Activated naive CD4-positive, alpha-beta T cell (primary cell): Measurements from ENCODE around the gene PTPN21.

Experiments
- DNase-seq, 4 experiments: peaks; one replicate each; lab custom pipeline; 2025; lab: John Stamatoyannopoulos, UW

PTPN21 gene

DNA sequence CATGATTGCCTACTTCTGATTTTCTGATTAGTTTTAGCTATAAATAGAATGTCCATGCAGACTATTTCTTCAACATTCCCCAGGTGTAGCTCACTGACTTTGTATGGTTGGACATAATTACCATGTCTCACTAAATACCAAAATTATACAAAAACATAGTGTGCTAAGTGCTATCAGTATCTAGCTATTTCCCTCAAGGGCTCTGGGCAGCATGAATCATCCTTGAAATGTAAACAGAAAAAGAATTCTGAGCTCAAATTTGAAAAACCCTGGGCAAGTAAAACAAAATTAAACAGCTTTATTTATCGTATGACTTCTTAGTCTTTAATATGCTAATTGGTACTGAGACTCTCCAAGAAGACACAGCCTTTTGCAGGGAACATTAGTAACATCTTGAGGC is 86.4 kb downstream of the PTPN21 start:
- DNase-seq, result no peak

DNA sequence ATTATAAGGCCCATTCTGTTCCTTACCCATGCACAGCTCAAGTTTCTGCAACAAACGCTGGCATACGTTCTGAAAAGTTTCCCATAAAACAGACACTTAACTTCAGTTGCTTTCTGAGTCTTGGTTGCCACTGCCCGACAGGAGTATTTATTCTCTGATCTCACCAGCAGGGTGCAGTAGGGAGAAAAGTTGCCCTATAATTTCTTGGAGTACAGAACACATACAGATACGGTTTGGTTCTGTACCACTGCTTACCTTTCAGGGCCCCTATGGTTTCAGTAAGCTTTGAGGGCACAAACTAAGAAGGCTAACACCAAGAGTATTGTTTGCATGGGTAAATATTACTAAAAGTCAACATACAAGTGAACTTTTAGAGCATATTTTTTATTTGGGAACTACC is 91.5 kb downstream of the PTPN21 start:
- DNase-seq, result no peak

DNA sequence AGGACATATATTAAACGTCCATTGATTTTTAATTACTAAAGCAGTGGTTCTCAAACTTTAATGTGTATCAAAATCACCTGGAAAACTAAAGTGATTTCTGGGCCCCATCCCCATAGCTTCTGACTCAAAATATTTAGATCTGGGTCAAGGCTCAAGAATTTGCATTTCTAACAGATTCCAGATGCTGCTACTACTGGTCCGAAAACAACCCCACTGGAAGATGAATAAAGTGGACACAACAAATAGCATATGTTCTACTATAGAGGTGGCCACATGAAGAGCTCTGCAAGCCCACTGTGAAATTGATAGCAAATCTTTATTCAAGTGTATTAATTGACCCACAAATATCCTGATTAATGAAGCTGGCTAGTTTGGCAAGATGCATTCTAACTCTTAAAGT is 99.9 kb downstream of the PTPN21 start:
- DNase-seq, result no peak

DNA sequence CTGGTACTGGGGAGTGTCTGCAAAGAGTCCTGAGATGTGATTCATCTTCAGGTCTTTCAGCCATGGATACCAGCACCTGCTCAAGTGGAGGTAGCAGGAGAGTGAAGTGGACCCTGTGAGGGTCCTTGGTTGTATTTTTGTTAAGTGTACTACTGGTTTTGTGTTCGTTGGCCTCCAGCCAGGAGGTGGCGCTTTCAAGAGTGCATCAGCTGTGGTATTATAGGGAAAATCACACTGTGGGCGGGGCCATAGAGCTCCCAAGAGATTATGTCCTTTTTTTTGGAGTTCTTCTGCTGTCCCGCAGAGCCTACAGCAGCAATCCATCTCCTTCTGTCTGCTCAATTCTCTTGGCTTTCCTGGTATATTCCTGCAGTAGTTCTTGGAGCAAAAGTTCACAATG is 102.6 kb downstream of the PTPN21 start:
- no peak for DNase-seq

DNA sequence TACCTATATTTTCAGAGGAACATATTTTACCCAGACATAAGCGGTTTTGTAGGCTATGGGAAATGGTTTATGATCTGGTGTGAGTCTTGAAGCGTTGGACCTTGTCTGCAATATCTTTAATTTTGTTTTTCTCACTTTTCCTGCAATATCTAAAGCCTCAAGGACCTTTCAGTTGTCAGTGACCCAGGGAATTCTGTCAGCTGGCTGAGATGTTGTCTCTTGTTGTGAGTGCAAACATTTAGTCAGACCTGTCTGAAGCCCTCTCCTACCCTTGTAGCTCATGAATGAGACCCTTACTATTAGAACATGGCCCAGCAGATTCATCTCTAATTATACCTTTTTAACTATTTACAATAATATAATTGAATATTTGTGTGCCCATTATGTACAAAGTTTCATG is 115.7 kb downstream of the PTPN21 start:
- DNase-seq, result no peak

DNA sequence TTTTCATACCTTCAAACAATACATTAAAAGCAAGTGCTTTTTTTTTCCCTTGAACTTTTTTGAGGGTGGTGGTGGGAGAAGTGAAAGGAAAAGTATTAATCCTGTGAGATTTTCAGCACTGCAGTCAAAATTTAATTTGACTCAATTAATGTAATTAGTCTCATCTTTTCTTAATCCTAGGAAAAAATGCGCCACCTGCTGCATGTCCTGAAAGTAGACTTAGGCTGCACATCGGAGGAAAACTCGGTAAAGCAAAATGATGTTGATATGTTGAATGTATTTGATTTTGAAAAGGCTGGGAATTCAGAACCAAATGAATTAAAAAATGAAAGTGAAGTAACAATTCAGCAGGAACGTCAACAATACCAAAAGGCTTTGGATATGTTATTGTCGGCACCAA is 117.1 kb downstream of the PTPN21 start:
- no peak for DNase-seq

DNA sequence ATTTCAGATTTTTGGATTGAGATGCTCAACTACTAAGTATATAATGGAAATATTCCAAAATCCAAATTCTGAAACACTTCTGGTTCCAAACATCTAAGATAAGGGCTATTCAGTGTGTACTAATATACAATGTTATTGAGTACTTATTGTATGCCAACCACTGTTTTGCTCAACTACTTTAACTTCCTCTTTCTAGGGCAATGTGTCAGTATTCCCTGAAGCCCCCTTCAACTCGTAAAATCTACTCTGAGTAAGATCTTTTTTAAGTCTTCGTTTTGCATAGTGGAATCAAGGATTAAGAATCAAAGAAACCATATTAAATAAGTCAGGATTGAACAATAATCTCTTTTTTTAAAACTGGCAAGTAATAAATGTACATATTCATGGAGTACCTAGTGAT is 123.8 kb downstream of the PTPN21 start:
- DNase-seq, result no peak

DNA sequence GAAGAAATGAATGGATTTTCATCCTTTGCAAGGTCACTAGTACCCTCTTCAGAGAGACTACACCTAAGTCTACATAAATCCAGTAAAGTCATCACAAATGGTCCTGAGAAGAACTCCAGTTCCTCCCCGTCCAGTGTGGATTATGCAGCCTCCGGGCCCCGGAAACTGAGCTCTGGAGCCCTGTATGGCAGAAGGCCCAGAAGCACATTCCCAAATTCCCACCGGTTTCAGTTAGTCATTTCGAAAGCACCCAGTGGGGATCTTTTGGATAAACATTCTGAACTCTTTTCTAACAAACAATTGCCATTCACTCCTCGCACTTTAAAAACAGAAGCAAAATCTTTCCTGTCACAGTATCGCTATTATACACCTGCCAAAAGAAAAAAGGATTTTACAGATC is 128.5 kb downstream of the PTPN21 start:
- no peak for DNase-seq

DNA sequence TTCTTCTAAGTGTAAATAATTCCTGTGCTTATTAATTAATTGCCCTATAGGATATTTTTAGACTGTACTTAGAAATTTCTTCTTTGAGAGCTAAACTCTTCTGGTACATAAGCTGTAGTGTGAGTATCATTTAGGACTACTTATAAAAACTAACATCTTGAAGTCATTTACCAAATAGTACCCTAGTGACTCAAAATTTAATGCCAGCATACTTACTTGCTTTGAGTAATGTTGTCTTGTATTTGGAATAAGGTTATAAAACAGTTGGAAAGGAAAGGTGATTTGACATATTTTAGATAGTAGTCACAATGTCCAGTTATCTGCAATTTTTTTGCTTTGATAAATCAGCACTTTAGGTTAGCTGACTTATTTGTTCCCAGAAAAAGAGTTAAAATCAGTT is 130.2 kb downstream of the PTPN21 start:
- DNase-seq, result no peak

DNA sequence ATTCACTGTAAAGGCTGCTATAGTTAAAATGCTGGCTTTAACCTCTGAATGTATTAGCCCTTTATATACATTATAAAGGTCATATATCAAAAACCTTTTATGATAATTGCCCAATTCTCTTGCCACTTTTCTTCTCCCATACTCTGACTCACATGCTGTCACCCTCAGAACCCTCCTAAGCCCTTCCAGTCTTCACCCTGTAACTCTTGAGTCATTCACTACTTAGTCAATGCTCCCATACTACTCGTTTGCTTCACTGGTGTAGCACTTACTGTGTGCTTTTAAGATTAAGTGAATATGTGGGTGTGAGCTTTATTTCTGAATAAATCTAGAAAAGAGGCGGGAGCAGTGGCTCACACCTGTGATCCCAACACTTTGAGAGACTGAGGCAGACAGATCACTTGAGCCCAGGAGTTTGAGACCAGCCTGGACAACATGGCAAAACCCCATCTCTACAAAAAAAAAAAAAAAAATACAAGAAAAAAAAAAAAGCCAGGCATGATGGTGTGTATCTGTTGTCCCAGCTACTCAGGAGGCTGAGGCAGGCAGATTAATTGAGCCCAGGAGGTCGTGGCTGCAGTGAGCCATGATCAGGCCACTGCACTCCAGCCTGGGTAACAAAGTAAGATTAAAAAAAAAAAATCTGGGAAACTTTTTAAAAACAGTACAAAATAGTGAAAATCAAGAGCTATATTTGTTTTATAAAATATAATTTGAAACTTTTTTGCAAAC is 131.7 kb downstream of the PTPN21 start:
- no peak for DNase-seq

DNA sequence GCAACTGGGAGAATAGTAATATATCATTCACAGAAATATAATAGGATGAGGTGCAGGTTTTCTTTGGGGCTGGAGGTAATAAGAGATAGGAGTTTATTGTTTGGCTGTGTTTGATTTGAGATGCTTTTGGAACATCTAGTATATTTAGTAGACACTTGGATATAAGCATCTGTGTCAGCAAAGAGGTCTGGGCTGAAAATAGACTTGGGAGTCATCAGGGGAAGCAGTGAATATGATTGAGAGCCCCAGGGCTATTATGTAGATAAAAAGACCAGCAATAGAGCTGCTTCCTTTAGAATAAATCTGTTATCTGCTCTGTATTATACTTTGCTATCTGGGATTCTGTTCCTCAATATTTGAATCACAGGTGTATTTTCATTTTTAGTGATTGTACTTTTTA is 132.8 kb downstream of the PTPN21 start:
- no peak for DNase-seq

DNA sequence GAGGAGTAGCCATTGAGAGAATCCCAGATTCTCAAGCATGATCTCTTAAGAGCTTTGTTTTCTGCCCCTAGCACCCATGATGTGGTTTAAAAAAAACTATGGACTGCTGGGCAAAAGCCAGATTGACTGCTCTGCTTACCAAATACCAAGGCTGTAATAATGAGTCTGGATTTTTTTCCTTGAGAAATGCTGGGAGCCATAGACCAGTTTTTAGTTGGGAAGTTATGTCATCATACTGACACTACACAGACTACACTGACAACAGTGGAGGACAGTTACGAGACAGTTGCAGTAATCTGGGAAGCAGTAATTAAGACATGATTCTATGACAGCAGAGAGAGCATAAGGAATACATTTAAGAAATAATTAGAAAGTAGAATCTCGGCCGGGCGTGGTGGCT is 133.5 kb downstream of the PTPN21 start:
- no peak for DNase-seq

DNA sequence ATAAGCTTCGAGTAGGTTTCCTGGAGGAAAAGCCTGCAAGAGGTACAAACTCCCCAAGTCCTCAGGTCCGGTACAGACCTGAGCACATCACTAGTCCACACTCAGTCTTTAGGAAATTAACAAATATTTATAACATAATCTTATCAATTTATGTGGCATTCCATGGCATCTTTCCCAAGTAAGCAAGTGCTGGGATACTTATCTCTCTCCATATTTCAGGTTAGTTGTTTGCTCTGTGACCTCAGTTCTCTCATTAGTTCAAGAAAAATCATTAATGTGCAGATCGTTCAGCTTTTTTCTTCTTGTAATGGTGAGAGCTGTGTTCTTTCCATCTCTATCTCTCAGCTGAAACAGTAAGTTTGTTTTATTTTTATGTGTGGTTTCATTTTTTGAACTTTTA is 134.6 kb downstream of the PTPN21 start:
- DNase-seq, result no peak

DNA sequence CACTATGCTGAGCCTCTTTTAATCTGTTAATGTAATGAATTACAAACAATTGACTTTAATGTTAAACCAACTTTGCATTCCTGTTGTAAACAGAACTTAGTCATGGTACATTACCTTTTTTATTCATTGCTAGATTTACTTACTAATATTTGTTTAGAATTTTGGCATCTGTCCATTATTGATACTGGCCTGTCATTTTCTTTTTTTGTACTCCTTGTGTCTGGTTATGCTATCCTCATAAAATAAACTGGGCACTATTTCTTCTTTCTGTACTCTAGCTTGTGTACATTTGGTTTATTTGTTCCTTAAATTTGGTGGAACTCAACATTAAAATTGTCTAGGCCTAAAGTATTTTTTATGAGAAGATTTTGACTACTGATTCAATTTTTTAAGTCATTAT is 137.2 kb downstream of the PTPN21 start:
- no peak for DNase-seq
